Memory B cell (primary cell): ENCODE data around the gene ZFYVE28.
"Not testable (repeated sequence)": the region's sequence is repeated elsewhere in the genome, so short reads cannot be mapped to it uniquely, and the experiment has no call there.

Experiments used
- ATAC-seq: fragments of 150-1000 bp; cut with Tn5 transposase; 2 replicates; pipeline ENCODE4 v1.10.0; 2021; ENCODE audit warnings: low read depth, mild to moderate bottlenecking, moderate library complexity
- DNase-seq, 2 donors: peaks; one replicate each; pipeline ENCODE4 v3.0.0; 2022; ENCODE audit warnings: low spot score in 2 of 2
- H3K27ac Mint-ChIP-seq: one replicate; pipeline ENCODE4 v1.8.0; 2022; ENCODE audit warnings: mild to moderate bottlenecking, moderate library complexity, mixed read lengths
- H3K27me3 Mint-ChIP-seq: one replicate; pipeline ENCODE4 v1.8.0; 2022; ENCODE audit warnings: mixed read lengths
- H3K36me3 Mint-ChIP-seq: one replicate; pipeline ENCODE4 v1.8.0; 2022; ENCODE audit warnings: mild to moderate bottlenecking, mixed read lengths
- H3K4me1 Mint-ChIP-seq: one replicate; pipeline ENCODE4 v1.8.0; 2022; ENCODE audit warnings: mixed read lengths
- H3K4me3 Mint-ChIP-seq: one replicate; pipeline ENCODE4 v1.8.0; 2022; ENCODE audit warnings: mild to moderate bottlenecking, moderate library complexity, mixed read lengths
- H3K9me3 Mint-ChIP-seq: one replicate; pipeline ENCODE4 v1.8.0; 2022; ENCODE audit warnings: mixed read lengths

Gene ZFYVE28

DNA sequence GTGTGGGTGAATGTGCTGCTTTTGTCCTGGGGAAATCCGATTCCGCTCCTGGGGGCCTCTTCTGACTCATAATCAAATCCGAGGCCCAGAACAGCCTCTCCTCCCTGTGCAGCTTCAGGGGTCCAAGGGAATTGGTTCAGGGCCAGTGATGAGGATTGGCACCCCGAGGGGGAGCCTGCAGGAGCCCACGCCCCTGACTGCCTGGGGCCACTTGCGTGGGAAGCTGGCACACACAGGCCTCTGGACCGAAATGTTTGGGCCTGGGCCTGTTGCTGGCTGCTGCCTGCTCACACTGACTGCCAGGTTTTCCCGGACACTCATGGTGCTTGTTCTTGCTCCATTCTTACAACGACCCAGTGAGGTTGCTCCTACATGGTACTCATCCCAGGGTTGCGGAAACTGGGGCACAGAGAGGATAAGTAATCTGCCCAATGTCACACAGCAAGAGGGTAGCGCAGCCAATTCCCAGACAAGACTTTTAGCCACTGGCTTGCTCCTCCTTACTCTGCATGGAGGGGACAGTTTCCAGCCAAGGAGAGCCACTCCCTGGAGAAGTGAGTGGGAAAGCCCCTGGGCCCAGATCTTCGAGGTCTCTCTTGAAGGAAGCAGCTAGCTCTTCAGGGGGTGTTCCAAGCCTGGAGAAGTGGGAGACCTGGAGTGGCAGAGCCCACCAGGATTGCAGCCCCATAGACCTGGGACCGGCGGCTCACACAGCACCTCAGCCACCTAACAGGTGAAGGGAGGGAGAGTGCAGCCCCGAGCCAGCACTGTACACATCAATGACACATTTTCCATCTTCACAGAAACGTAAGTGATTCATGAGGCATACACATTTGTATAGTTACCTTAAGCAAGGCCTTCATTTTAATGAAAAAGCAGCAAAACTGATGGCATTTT, 20.6 kb upstream of the ZFYVE28 start:
- no peak for ATAC-seq
- H3K9me3 Mint-ChIP-seq, result no peaks in the 10 kb centered on the region
- H3K4me1 Mint-ChIP-seq, result peaks cover 3% of the 10 kb centered on the region
- no peak overlapping the region for H3K27ac Mint-ChIP-seq
- no peak overlapping the region for H3K4me3 Mint-ChIP-seq
- DNase-seq, result no peak
- H3K27me3 Mint-ChIP-seq, result peaks cover 2% of the 10 kb centered on the region
- H3K36me3 Mint-ChIP-seq, result no peaks in the 10 kb centered on the region

DNA sequence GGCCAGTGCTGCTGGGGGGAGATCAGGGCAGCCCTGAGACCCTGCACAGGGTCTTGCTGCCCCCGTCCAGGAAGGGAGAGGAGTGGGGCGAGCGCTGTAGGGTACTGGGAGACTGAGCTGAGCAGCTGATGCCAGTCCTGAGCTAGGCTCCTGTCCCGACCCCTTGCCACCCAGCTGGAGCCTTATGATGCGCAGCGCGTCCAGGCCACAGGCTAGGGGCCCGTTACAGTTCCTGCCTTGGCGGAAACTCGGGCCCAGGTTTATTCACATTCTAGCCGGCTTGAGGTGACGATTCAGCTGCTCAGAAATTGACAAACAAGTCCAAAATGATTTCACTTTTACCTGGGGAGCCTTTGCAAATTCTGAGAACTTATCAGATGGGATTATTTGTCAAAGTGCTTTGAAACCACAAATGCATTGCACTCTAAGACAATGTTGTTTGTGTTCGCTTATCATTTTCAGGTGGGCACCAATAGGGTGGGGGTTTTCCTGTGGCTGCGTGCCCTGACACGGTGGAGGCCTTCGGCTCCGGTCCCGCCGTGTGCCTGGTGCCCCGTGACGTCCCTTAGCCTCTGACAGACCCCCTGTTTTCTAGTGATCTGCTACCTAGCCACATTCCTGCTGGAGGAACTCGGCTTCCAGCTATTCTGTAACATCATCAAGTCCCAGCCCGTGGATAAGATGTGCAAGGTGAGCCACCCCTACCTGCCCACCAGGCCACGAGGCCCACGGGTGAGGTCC, 19.2 kb upstream of the ZFYVE28 start:
- H3K9me3 Mint-ChIP-seq, result no peaks in the 10 kb centered on the region
- H3K27me3 Mint-ChIP-seq, result peaks cover 2% of the 10 kb centered on the region
- H3K27ac Mint-ChIP-seq, result no peak overlapping the region
- DNase-seq (no peak), ATAC-seq (no peak)
- H3K4me1 Mint-ChIP-seq, result peaks cover 3% of the 10 kb centered on the region
- H3K4me3 Mint-ChIP-seq, result no peak overlapping the region
- no peaks in the 10 kb centered on the region for H3K36me3 Mint-ChIP-seq

GRCh38 chr4:2436761-2437474, 18.5 kb upstream of the ZFYVE28 start:
- Mint-ChIP-seq H3K27me3 (peaks cover 4% of the 10 kb centered on the region), H3K36me3 (no peaks in the 10 kb centered on the region), H3K9me3 (no peaks in the 10 kb centered on the region), H3K4me3 (no peak overlapping the region), H3K4me1 (peaks cover 3% of the 10 kb centered on the region), H3K27ac (no peak overlapping the region)
- DNase-seq, result no peak
- no peak for ATAC-seq

- no peaks in the 10 kb centered on the region for H3K4me1 Mint-ChIP-seq
- no peak overlapping the region for H3K4me3 Mint-ChIP-seq
- ATAC-seq (no peak), DNase-seq (no peak)
- H3K27me3 Mint-ChIP-seq, result peaks cover 6% of the 10 kb centered on the region
- no peaks in the 10 kb centered on the region for H3K36me3 Mint-ChIP-seq
- no peak overlapping the region for H3K27ac Mint-ChIP-seq
- no peaks in the 10 kb centered on the region for H3K9me3 Mint-ChIP-seq
Measured at GRCh38 chr4:2436301-2436700, 17.9 kb upstream of the ZFYVE28 start.

DNA sequence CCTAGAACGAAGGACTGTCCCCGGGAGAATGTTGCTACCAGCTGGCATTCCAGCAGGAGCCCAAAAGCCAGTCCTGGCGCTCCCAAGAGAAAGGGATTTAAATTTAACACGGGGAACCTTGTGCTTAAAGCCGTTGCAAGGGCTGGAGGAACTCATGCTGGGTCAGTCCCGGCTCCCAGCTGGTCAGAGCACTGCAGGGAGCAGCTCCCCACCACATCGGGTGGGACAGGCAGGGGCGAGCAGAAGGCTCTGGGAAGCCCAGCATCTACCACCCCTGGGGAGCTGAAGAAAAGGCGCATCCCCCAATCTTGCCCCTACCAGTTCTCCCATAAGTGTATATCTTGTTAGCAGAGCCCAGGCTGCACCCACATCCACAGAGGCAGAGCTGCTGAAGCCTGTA, 16.0 kb upstream of the ZFYVE28 start:
- H3K27ac Mint-ChIP-seq, result no peak overlapping the region
- DNase-seq, result no peak
- peaks cover 7% of the 10 kb centered on the region for H3K27me3 Mint-ChIP-seq
- no peaks in the 10 kb centered on the region for H3K4me1 Mint-ChIP-seq
- H3K4me3 Mint-ChIP-seq, result no peak overlapping the region
- ATAC-seq, result no peak
- no peaks in the 10 kb centered on the region for H3K36me3 Mint-ChIP-seq
- no peaks in the 10 kb centered on the region for H3K9me3 Mint-ChIP-seq

DNA sequence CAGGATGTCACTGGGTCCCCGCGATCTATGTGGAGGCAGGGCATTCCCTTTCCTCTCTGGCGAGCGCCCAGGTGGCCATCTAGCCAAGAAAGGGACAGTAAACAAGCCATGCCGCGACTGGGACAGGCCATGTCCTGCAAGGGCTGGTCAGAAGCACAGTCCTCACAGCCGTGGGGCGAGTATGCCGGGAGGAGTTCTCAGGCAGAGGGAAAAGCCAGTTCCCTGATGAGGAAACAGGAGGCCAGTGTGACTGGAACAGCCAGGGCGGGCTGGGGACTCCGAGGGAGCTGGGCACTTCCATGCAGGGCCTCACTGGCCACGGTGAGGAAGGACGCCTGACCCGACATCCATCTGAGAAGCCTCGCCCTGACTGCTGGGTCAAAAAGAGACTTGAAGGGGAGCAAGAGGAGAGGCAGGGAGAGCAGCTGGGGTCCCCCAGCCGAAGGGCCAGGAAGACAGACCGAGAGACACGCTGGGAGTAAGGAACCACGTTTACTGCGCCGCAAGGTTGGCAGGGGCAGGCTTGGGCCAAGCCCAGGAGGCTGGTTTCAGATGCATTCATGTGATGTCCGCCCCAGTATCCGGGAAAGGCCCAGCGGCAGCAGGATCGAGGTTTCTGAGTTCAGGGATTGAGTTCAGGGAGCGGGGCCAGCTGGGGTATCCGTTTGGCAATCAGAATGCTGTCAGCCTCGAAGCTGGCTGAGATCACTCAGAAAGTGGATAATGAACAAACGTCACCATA, 15.3 kb upstream of the ZFYVE28 start:
- DNase-seq, result no peak
- Mint-ChIP-seq H3K36me3 (no peaks in the 10 kb centered on the region), H3K4me3 (no peak overlapping the region), H3K9me3 (no peaks in the 10 kb centered on the region), H3K27ac (no peak overlapping the region), H3K27me3 (peaks cover 10% of the 10 kb centered on the region), H3K4me1 (no peaks in the 10 kb centered on the region)
- no peak for ATAC-seq

DNA sequence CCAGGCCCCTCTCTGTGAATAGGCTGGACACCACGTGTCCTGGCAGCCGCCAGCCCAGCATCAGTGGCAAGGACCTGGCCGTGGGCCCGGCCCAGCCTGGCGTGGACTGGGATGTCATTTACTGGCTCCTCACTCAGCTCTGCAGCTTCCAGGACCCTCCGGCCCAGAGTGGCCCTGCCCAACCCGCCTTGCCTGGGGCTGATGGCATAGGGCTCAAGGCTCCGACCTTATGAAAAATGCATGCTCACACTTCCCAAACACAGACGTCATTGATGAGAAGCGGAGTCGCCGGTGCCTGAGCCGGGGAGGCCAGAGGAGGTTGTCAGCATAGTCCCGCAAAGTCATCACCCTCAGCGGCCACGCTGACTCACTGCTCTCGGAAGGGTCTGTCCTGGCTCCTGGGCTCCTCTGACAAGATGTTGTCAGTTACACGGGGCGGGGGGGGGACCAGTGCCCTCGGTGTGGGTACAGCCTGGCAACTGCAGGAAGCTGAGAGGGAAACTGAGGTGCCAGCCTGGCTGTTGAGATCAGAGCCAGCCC, 14.6 kb upstream of the ZFYVE28 start:
- no peaks in the 10 kb centered on the region for H3K4me1 Mint-ChIP-seq
- no peaks in the 10 kb centered on the region for H3K9me3 Mint-ChIP-seq
- H3K36me3 Mint-ChIP-seq, result no peaks in the 10 kb centered on the region
- H3K27me3 Mint-ChIP-seq, result peaks cover 15% of the 10 kb centered on the region
- no peak overlapping the region for H3K27ac Mint-ChIP-seq
- no peak overlapping the region for H3K4me3 Mint-ChIP-seq
- ATAC-seq (no peak), DNase-seq (no peak)

DNA sequence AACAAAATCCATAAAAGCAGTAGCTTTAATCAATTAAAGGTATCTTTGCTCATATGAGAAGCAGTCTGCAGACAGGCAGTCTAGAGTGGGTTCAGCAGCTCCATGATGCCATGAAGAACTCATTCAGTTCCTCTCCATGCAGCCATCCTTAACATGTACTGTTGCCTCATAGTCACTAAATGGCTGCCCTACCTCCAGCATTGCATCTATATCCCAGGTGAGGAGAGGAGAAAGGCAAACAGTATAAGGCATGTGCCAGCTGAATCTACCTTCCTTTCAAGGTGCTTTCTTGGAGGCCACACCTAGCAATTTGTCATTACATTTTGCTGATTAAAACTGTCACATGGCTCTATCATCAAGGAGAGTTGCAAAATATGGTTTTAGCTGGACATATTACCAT, 13.6 kb upstream of the ZFYVE28 start:
- Mint-ChIP-seq H3K27ac (no peak overlapping the region), H3K4me3 (no peak overlapping the region), H3K9me3 (no peaks in the 10 kb centered on the region), H3K4me1 (peaks cover 2% of the 10 kb centered on the region), H3K27me3 (peaks cover 16% of the 10 kb centered on the region), H3K36me3 (no peaks in the 10 kb centered on the region)
- no peak for DNase-seq
- no peak for ATAC-seq

DNA sequence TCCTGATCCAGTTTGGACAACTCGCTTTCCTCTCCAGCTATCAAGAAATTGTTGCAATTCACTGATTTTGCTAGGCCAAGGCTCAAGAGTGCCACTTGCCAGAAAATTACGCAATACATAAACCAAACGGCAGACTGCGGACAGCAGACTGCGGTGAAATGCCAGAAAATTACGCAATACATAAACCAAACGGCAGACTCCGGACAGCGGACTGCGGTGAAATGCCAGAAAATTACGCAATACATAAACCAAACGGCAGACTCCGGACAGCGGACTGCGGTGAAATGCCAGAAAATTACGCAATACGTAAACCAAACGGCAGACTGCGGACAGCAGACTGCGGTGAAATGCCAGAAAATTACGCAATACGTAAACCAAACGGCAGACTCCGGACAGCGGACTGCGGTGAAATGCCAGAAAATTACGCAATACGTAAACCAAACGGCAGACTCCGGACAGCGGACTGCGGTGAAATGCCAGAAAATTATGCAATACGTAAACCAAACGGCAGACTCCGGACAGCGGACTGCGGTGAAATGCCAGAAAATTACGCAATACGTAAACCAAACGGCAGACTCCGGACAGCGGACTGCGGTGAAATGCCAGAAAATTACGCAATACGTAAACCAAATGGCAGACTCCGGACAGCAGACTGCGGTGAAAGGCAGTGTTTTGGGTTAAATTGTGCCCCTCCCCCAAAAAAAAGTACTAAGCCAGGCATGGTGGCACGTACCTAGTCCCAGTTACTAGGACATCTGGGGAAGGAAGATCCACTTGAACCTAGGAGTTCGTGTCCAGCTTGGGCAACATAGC, 11.7 kb upstream of the ZFYVE28 start:
- not testable (repeated sequence) for H3K4me1 Mint-ChIP-seq, H3K4me3 Mint-ChIP-seq, H3K9me3 Mint-ChIP-seq, H3K27ac Mint-ChIP-seq, DNase-seq, H3K36me3 Mint-ChIP-seq, ATAC-seq
- peaks cover 18% of the 10 kb centered on the region for H3K27me3 Mint-ChIP-seq

DNA sequence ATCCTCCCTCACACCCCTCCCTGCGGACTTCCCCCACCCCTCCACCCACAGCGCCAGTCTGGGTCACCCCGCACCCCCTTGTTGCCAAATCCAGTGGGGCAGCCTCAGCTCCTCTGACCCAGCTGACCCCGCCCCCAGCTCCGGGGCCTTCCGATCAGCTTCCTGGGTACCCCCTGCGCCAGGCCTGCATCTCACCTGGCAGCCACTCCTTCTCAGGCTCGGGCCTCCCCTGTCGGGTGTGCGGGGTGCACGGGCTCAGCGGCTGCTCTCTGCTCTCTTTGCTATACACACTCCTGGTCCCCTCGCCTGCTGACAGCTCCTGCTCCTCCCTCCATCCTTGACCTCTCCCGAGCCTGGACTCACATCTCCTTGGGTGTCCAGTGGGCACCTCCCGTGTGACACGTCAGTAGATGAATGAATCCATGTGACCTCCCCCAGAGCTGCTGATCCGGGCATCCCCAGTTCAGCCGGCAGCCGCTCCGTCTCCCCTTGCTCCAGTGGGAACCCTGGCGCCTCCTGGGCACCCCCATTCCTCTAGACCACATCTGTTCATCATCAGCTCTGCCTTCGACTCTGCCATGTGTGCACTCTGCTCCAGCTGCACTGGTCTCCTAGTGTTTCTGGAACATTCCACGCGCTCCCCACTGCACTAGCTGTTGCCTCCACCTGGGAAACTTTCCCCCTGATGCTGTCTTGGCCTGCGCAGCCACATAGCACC, 10.2 kb upstream of the ZFYVE28 start:
- Mint-ChIP-seq H3K36me3 (no peaks in the 10 kb centered on the region), H3K9me3 (no peaks in the 10 kb centered on the region), H3K4me3 (no peak overlapping the region), H3K27me3 (peaks cover 22% of the 10 kb centered on the region), H3K4me1 (peaks cover 2% of the 10 kb centered on the region), H3K27ac (no peak overlapping the region)
- DNase-seq, result no peak
- no peak for ATAC-seq

GRCh38 chr4:2427383-2428334, 9.2 kb upstream of the ZFYVE28 start:
- Mint-ChIP-seq H3K27me3 (peaks cover 25% of the 10 kb centered on the region), H3K4me1 (peaks cover 2% of the 10 kb centered on the region), H3K36me3 (no peaks in the 10 kb centered on the region), H3K27ac (no peak overlapping the region), H3K4me3 (no peak overlapping the region), H3K9me3 (no peaks in the 10 kb centered on the region)
- ATAC-seq, result no peak
- DNase-seq, result no peak
